Keratinocyte (primary cell): Measurements from ENCODE around the gene CALHM6. TPM values are rescaled to one million over a fixed set of nuclear protein-coding genes. Genes with fewer than 3 reads are reported as not detected.

Experiments used
- DNase-seq: peaks from one replicate; pipeline ENCODE4 v3.0.0-alpha.2; 2011; ENCODE audit warnings: low read depth, missing footprints, low spot score
- FAIRE-seq: peaks from 2 replicates; lab custom pipeline; 2011; peaks lifted over from hg19 to GRCh38; lab: Jason Lieb, UNC
- H2AFZ ChIP-seq: 2 replicates; pipeline ENCODE4 v1.6.0; 2012; ENCODE audit warnings: low read length, control low read depth, inconsistent platforms; ENCODE audit not compliant: control insufficient read depth
- H3K27ac ChIP-seq: 2 replicates; pipeline ENCODE4 v1.5.1; 2011; ENCODE audit warnings: low read length; ENCODE audit not compliant: control insufficient read depth, insufficient read depth
- H3K27me3 ChIP-seq: 3 replicates; pipeline ENCODE4 v1.6.0; 2011; ENCODE audit warnings: low read length; ENCODE audit not compliant: control insufficient read depth, insufficient read depth; ENCODE audit errors: extremely low read depth
- H3K36me3 ChIP-seq, 2 experiments: 2 replicates in 1 of 2; 3 replicates in 1 of 2; pipeline ENCODE4 v1.5.1; 2011; ENCODE audit warnings: low read length in 2 of 2, mild to moderate bottlenecking in 1 of 2; ENCODE audit not compliant: control insufficient read depth in 2 of 2, insufficient read depth in 2 of 2; ENCODE audit errors: extremely low read depth in 1 of 2
- H3K4me1 ChIP-seq: 3 replicates; pipeline ENCODE4 v1.5.1; 2011; ENCODE audit warnings: low read length; ENCODE audit not compliant: control insufficient read depth, insufficient read depth; ENCODE audit errors: extremely low read depth
- H3K4me2 ChIP-seq: 3 replicates; pipeline ENCODE4 v1.6.0; 2011; ENCODE audit warnings: low read depth, low read length; ENCODE audit not compliant: control insufficient read depth, insufficient read depth; ENCODE audit errors: extremely low read depth
- H3K4me3 ChIP-seq, 3 experiments: fragments of 200-600 bp in 1 of 3; sonication (generic) in 1 of 3; 2 replicates in 2 of 3; 3 replicates in 1 of 3; pipeline ENCODE4 v1.5.1; 2011 to 2016; ENCODE audit warnings: low read length in 3 of 3, mild to moderate bottlenecking in 3 of 3, control low read depth in 2 of 3, inconsistent platforms in 1 of 3, low read depth in 1 of 3, mixed read lengths in 1 of 3, mixed run types in 1 of 3, moderate library complexity in 1 of 3; ENCODE audit not compliant: control insufficient read depth in 2 of 3, insufficient read depth in 2 of 3; ENCODE audit errors: extremely low read depth in 1 of 3
- H3K79me2 ChIP-seq: 2 replicates; pipeline ENCODE4 v1.6.0; 2012; ENCODE audit warnings: low read length; ENCODE audit not compliant: control insufficient read depth, insufficient read depth
- H3K9ac ChIP-seq: 3 replicates; pipeline ENCODE4 v1.6.0; 2011; ENCODE audit warnings: low read length; ENCODE audit not compliant: control insufficient read depth, insufficient read depth; ENCODE audit errors: extremely low read depth
- H3K9me1 ChIP-seq: 3 replicates; pipeline ENCODE4 v1.6.0; 2011; ENCODE audit warnings: low read length; ENCODE audit not compliant: control insufficient read depth, insufficient read depth; ENCODE audit errors: extremely low read depth
- H3K9me3 ChIP-seq: 2 replicates; pipeline ENCODE4 v1.5.1; 2012; ENCODE audit warnings: low read depth, low read length; ENCODE audit not compliant: control insufficient read depth
- H4K20me1 ChIP-seq: 3 replicates; pipeline ENCODE4 v1.6.0; 2011; ENCODE audit warnings: low read length; ENCODE audit not compliant: control insufficient read depth, insufficient read depth; ENCODE audit errors: extremely low read depth
- CTCF ChIP-seq, 3 experiments: IDR thresholded peaks in 1 of 3; conservative IDR thresholded peaks in 1 of 3; optimal IDR thresholded peaks in 1 of 3; 2 replicates in 2 of 3; 3 replicates in 1 of 3; pipeline versions ENCODE3 to v1.5.1; 2011; ENCODE audit warnings: low read length in 3 of 3, mild to moderate bottlenecking in 3 of 3, moderate library complexity in 2 of 3, control low read depth in 1 of 3, inconsistent platforms in 1 of 3; ENCODE audit not compliant: insufficient read depth in 2 of 3; ENCODE audit errors: extremely low read depth in 1 of 3
- EZH2 ChIP-seq: IDR thresholded peaks from one replicate; pipeline ENCODE4 v1.6.1; 2012; ENCODE audit warnings: inconsistent platforms, mild to moderate bottlenecking, low read length, moderate library complexity
- dilution Hi-C: fragments of 300-500 bp; cut with MboI; formaldehyde crosslinking; loops from one replicate; pipeline ENCODE4 v1.7.0; 2020; ENCODE audit warnings: low sequenced_read_pairs; ENCODE audit not compliant: extremely low pct_ligation_motif_present
- polyA plus RNA-seq, 5 experiments: library from polyadenylated mRNA; depleted of rRNA in 3 of 5; stranded (reverse) in 3 of 5; stranded (forward) in 1 of 5; unstranded in 1 of 5; fragments of >200 nt; gene quantifications; 1 replicate in 1 of 5; 2 replicates in 3 of 5; 3 replicates in 1 of 5; pipeline versions ENCODE4 v1.2.1 to v1.2.3, GENCODE V29; 2011 to 2012; ENCODE audit warnings: missing spikeins in 2 of 5, low read depth in 1 of 5, low replicate concordance in 1 of 5

Gene CALHM6
- polyA plus RNA-seq, 1 donor (not counting 4 experiments of a cell fraction or from before 2014, with no cell fraction given): 0.47 TPM

- H4K20me1 ChIP-seq: no peaks in the 10 kb centered on the region
- H3K4me1 ChIP-seq: peaks cover 42% of the 10 kb centered on the region
- H3K36me3 ChIP-seq: no peaks in the 10 kb centered on the region
- H3K9me3 ChIP-seq: no peaks in the 10 kb centered on the region
- no peaks in the 10 kb centered on the region for H3K9me1 ChIP-seq
- no peak overlapping the region for H2AFZ ChIP-seq
- peak overlapping the region; percentile 45 for H3K9ac ChIP-seq
- no peaks in the 10 kb centered on the region for H3K27me3 ChIP-seq
- H3K4me2 ChIP-seq: peak overlapping the region; percentile 52
- dilution Hi-C loops: no loop called here
- no peak for TF ChIP-seq EZH2
- no peak for TF ChIP-seq CTCF (optimal IDR thresholded peaks at IDR 0.05 in 1 of 3, IDR thresholded peaks at IDR 0.05 in 1 of 3, conservative IDR thresholded peaks at IDR 0.05 in 1 of 3; ENCODE audit: extremely low read depth in 1 of 3, insufficient read depth in 2 of 3, low read length in 3 of 3)
- H3K27ac ChIP-seq: peak overlapping the region; percentile 77
- peak; percentile 70 for FAIRE-seq
- no peaks in the 10 kb centered on the region for H3K79me2 ChIP-seq
- no peak overlapping the region for H3K4me3 ChIP-seq
- DNase-seq: no peak
Measured at GRCh38 chr6:116447496-116448011, 13.6 kb upstream of the CALHM6 start.

- Histone ChIP-seq H3K4me2 (no peak overlapping the region), H3K4me1 (peaks cover 42% of the 10 kb centered on the region), H3K79me2 (no peaks in the 10 kb centered on the region), H3K9ac (no peak overlapping the region), H2AFZ (no peak overlapping the region), H3K9me3 (no peaks in the 10 kb centered on the region), H4K20me1 (no peaks in the 10 kb centered on the region), H3K4me3 (no peak overlapping the region), H3K27me3 (no peaks in the 10 kb centered on the region), H3K9me1 (no peaks in the 10 kb centered on the region), H3K36me3 (no peaks in the 10 kb centered on the region), H3K27ac (no peak overlapping the region)
- TF ChIP-seq CTCF (optimal IDR thresholded peaks at IDR 0.05 in 1 of 3, IDR thresholded peaks at IDR 0.05 in 1 of 3, conservative IDR thresholded peaks at IDR 0.05 in 1 of 3; ENCODE audit: extremely low read depth in 1 of 3, insufficient read depth in 2 of 3, low read length in 3 of 3): no peak
- TF ChIP-seq EZH2: no peak
- dilution Hi-C loops: no loop called here
- no peak for DNase-seq
- no peak for FAIRE-seq
Measured at GRCh38 chr6:116449565-116449964, 11.6 kb upstream of the CALHM6 start.
